HG03439 (cell line): Measurements from ENCODE around the gene C1orf232.

Source experiments
- ATAC-seq: cut with Tn5 transposase; IDR thresholded peaks from one replicate; pipeline ENCODE4 v1.9.1; 2021; ENCODE audit warnings: mild to moderate bottlenecking, moderate library complexity; ENCODE audit not compliant: unreplicated experiment

Gene C1orf232

DNA sequence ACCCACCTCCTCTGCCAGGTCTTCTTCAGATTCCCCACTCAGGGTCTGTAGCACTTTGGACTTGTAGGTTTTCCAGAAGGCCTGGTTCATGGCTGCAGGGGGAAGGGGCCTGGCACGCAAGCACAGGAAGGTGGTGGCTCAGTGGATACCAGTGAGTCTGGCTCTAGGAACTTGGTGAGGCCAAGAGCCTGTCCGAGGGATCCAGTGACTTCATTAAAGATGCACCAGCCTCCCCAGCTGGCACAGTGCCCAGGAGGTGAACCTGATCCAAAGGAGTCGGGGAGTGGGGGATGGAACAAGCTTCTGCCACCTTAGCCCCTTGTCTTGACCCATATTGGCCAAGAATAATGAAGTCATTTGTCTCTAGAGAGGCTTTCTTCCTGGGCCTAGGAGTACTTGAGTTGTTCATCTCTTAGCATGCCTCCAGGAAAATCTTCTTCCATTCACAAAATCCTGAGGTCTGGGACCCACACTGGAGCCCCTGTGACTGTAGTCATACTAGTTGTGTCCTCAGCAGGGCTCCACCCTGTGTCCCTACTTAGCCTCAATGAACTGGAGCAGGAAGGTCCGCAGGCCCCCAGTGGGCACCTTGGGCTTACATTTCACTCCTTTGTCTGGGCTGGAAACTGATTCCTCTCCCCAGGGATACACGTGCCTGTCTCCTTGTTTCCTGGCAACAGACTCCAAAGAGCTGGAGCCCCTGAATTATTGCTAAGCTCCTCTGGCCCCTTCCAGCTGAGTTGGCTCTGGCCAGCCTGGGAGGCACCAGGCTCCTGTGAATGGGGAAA, at the start of gene C1orf232:
Gene C1orf232, minus strand, starts transcription at position 554 of the 788 bp plus-strand sequence. Its CDS starts 464 bp downstream, at position 90.
- no peak for ATAC-seq

DNA sequence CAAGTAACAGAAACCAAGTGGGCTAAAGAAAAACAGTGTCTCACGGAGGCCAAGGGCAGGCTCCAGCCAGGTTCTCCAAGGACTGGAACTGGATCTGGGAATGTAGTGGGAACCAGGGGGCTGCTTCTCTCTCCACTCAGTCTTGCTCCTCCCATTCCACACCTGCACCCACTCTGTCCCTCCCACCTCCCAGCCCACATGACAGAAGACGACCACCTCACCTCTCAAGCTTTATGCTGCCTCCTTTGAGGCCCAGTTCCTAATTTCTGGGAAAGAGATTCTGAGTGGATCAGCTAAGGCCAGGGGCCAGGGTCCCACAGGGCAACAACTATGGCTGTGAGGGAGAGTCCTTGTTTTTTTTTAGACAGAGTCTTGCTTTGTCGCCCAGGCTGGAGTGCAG, 46.5 kb upstream of the C1orf232 start:
- ATAC-seq = no peak

DNA sequence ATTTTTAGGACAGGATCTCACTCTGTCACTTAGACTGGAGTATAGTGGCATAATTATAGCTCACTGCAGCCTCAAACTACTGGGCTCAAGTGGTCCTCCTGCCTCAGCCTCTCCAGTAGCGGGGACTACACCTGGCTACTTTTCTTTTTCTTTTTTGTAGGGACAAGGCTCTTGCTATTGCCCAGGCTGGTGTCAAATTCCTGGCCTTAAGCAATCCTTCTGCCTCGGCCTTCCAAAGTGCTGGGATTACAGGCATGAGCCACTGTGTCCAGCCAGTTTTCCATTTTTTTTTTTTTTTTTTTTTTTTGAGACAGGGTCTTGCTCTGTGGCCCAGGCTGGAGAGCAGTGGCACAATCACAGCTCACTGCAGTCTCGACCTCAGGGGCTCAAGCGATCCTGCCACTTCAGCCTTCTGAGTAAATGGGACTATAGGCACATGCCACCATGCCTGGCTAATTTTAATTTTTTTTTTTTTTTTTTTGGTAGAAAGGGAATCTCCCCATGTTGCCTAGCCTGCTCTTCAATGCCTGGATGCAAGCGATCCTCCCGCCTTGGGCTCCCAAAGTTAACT, 44.7 kb upstream of the C1orf232 start:
- ATAC-seq = no peak

DNA sequence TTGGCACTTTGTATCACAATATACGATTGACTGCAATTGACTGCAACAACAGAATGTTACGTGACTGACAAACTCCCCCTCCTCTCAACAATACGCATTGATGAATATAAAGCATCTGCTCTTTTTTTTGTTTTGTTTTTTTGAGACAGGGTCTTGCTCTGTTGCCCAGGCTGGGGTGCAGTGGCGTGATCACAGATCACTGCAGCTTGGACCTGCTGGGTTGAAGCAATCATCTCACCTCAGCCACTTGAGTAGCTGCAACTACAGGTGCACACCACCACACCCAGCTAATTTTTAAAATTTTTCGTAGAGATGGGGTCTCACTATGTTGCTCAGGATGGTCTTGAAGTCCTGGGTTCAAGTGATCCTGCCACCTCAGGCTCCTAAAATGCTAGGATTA, 44.0 kb upstream of the C1orf232 start:
- ATAC-seq = no peak

DNA sequence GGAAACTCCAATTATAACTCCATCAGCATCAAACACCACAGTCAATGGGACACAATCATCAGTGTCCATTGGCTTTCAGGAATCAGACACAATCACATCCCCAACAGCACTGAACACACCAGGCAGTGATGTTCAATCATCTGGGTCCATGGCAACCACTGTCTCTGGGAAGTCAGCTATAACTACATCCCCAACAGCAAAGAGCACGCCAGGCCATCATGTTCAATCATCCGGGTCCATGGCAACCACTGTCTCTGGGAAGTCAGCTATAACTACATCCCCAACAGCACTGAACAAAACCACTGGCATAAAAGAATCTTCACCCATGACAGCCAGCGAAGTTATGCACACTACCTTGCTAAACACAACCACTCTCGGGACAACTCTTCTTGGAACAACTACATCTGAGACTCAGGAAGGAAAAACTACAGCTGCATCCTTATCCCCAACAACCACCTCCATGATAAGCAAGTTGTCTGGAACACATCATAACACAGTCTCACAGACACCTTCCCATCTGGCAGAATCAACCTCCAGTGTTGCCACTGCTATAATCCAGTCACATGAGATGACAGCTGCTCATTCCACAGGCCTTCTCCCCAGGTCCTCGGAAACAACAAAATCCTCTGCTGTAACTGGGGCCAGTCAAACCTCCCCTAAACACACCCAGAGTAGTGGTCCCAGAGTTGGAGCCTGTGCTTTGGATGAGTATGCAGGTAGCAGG, 41.5 kb upstream of the C1orf232 start:
- no peak for ATAC-seq

DNA sequence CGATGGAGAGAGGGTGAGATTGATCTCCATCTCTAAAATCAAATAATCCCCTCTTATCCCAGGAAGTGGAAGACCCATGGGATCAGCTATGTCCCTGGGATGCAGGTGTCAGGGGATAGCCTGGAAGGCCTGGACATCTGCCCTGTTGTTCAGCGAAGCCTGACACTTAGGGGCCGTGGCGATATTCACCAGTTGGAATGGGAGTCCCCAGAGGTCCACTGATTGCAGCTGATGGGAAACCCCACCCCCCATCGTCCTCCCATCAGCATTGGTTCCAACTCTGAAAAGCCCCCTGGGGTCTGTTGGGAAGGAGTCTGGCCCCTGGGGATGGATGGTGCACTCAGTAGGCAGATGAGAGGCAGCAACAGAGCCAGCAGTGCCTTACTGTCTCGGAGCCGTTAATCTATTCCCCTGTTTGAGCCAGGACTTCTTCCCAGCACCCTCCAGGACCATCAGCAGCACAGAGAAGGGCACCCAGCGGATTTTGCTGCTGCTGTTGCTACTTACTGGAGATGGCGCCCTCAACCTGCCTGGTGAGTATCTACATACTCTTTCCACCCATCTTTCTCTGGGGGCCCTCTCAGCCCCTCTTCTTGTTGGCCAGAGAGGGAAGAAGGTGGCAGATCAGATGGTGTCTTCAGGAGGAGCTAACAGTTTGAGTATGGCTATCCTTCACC, 35.0 kb upstream of the C1orf232 start:
- ATAC-seq = no peak

DNA sequence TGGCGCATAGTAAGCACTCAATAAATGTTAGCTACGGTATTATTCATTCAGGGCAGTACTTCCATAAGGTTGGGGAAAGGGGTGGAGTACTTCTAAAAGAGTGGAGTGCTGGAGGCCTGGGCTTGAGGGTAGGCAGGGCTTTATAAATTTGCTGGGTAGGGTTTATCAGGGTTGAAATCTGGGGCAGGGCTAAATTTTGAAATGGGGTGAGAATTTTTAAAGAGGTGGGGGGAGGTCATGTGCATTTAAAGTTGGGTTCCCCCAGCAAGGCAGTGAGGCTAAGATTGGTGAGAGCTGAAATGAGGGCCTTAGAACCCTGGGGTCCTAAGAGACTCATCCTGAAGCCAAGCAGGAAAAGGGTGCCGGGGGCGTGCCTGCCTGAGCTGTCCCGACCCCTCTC, 31.6 kb upstream of the C1orf232 start:
- no peak for ATAC-seq

DNA sequence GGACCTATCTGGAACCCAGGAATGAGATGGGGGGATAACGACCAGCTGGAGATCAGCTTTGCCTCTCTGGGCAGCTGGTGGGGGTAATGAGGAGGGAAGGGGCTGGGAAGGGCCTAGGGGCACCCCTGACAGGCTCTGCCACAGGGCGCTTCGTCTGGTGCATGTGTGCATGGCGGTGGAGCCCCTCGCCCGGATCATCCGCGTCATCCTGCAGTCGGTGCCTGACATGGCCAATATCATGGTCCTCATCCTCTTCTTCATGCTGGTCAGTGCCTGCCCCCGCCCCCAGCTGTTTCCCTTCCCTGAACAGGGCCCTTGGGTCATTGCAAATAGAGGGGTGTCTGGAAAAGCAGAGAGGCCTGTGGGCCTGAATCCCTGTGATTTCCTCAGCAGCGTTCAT, 29.1 kb upstream of the C1orf232 start:
- no peak for ATAC-seq

DNA sequence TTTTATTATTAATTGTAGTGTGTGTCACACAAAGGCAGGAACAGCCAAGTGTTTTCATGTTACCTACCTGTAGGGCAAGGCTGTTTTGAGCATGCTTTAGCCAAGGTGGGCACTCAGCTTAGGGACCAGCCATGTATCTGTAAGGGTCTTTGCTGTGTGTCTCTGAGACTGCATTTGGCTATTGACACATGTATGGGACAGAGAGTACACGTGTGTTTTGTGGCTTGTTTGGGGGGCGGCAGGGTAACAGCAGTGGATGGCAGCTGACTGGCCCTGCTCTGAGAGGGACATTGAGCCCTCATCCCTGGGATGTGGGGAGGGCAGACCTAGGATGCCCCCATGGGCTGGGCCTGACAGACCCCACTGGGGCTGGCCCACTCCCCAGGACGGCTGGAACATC, 28.5 kb upstream of the C1orf232 start:
- ATAC-seq = no peak

DNA sequence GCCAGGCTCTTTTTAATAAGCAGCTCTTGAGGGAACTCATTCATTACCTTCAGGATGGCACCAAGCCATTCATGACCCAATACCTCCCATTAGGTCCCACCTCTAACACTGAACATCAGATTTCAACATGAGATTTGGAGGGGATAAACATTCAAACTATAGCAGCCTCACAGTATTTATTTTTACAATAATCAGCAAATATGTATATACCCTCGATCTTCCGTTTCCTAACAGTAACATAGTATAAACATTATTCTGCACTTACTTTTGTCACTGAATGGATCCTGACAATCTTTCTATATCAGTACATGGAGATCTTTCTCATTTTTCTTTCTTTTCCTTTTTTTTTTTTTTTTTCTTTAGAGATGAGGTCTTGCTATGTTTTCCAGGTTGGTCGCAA, 27.0 kb upstream of the C1orf232 start:
- ATAC-seq = no peak

DNA sequence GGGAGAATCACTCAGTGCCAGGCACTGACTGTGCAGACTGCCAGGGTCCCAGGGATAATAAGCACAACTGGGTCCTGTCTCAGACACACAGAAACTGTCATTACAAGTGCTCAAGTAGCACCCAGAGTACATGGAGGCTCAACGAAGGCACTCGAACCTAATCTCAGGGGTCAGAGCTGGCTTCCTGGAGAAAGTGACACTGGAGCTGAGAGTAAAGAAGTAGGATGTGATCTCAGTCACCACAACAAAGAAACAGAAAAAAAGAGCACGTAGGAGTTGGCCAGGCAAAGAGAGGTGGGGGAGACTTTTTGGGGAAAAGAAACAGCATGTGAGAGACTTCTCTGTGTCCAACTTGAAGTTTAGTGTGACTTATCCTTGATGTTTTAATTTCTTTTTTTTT, 23.0 kb upstream of the C1orf232 start:
- no peak for ATAC-seq

DNA sequence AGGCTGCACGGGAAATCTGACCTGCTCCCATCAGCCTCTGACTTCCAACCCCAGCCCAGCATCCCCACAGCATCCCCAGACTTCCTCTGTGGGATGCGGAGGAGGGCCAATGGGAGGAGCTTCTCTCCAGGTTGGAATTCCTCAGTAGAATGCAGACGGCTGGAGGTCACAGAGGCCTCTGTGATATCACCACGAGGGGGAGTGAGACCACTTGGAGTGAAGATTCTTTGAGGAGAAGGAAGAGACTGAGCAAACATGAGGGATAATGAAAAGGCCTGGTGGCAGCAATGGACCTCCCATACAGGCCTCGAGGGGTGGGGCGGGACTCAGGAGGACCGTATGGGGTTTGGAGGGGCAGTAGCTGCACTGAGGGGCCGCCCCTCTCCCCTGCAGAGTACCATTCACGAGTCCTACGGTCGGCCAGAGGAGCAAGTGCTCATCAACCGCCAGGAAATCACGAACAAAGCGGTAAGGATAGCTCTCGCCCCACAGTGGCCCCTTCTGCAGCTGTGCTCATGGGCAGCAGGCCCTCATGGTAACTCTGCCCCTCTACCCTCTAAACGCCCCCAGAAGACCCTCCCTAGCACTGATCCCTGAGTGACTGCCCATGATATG, 21.7 kb upstream of the C1orf232 start, which contains the start of gene CATSPER4:
Gene CATSPER4, plus strand, starts transcription at position 230 of the 615 bp plus-strand sequence. Its CDS starts 26 bp downstream, at position 256.
- ATAC-seq = no peak

DNA sequence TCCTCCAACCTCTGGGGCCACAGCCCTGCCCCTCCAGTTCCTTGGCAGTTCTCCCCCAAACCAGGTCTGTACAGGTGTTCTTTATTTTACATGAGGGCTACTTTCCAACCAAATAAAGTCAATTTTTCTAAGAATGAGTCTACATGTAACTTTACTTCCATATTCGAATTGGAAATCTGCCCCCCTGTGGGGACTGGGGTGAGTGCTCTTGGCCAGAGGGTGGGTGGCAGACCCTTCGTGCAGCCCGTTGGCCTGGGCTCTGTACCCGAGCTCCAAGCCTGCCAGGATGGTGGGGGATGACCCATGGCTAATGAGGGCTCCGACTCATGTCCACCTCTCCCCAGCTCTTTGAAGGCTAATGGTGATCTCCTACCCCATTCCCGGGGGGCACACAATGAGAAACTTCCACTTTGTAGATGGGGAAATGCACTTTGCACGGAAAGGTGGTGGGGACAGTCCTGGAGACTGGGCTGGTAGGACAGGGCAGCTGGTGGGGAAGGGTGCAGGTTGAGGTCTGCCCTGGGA, 21.1 kb upstream of the C1orf232 start:
- no peak for ATAC-seq

DNA sequence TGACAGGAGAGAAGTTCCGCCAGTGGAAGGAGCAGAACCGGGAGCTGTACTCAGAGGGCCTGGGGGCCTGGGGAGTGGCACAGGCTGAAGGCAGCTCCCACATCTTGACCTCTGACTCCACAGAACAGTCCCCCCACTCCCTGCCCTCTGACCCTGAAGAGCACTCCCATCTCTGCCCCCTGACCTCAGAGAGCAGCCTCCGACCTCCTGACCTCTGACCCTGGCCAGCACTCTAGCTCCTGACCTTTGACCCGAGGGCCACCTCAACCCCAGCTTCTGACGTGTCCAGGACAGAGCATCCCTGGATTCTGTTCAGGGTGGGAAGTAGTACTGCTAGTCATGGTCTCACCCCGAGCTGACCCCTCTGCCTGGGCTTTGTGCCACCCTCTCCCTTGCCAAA, 20.6 kb upstream of the C1orf232 start:
- ATAC-seq = no peak

DNA sequence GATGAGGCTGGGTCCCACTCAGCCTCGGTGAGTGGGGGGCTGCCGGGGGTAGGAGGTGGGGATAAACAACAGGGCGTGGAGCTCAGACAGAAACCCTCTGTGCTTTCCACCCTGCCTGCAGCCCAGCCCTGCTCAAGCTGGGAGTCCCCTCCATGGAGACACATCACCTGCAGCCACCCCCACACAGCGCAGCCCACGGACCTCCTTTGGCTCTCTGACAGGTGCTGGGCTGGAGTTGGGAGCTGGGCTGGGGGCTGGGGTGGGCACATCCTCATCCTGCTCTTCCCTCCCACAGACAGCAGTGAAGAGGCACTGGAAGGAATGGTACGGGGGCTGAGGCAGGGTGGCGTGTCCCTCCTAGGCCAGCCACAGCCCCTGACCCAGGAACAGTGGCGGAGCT, 19.7 kb upstream of the C1orf232 start:
- ATAC-seq = no peak

DNA sequence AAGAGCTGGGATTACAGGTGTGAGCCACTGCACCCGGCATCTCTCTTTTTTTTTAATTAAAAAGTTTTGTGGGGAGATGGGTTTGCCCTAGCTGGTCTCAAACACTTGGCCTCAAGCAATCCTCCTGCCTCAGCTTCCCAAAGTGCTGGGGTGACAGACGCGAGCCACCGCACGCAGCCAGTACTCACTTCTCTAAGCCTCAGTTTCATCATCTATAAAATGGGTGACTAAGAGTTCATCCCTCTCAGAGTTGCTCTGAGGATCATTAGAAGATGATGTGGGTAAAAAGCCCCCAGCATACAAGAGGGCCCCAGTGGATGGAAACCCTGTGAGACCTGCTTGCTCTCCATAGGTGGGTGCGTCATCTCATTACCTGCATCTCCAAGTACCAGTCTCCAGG, 19.1 kb upstream of the C1orf232 start:
- no peak for ATAC-seq

DNA sequence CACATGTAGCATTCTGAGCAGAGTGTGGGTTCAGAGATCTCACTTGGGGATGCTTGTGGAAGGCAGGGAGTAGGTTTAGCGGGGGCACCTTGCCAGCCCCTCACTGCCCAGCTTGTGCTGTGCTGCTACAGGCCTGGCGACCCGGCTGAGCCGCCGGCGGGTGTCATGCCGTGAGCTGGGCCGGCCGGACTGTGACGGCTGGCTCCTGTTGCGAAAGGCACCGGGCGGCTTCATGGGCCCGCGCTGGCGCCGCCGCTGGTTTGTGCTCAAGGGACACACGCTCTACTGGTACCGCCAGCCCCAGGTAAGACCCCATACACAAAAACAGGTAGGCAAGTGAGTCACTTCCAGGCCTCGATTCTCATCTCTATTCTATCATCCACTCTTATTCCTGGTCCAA, 16.1 kb upstream of the C1orf232 start:
- ATAC-seq = no peak

DNA sequence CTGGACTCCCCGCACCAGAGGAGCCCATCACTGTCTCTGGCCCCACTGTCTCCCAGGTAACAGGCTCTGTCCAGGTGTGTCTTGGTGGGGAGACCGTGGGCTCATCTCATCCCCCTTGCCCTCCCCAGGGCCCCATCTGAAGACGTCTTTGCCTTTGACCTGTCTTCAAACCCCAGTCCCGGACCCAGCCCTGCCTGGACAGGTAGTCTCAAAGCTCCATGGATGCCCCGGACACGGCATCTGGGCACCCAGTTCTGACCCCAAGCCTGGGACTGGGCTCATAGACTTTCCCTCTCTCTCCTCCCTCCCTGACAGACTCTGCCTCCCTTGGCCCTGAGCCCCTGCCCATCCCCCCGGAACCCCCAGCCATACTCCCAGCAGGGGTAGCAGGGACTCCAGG, 15.3 kb upstream of the C1orf232 start:
- ATAC-seq = no peak

DNA sequence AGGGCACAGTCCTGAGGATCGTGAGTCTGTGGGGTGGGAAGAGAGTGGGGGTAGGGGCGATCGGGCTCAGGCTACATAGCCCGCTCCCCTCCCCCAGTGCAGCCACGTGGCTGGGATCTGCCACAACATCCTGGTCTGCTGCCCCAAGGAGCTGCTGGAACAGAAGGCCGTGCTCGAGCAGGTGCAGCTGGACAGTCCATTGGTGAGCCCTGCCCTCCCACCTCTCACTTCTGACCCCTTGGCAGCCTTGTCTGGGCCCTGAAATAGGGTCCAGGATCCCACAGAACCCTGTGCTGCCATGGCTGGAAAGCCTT, 13.6 kb upstream of the C1orf232 start:
- ATAC-seq = no peak

DNA sequence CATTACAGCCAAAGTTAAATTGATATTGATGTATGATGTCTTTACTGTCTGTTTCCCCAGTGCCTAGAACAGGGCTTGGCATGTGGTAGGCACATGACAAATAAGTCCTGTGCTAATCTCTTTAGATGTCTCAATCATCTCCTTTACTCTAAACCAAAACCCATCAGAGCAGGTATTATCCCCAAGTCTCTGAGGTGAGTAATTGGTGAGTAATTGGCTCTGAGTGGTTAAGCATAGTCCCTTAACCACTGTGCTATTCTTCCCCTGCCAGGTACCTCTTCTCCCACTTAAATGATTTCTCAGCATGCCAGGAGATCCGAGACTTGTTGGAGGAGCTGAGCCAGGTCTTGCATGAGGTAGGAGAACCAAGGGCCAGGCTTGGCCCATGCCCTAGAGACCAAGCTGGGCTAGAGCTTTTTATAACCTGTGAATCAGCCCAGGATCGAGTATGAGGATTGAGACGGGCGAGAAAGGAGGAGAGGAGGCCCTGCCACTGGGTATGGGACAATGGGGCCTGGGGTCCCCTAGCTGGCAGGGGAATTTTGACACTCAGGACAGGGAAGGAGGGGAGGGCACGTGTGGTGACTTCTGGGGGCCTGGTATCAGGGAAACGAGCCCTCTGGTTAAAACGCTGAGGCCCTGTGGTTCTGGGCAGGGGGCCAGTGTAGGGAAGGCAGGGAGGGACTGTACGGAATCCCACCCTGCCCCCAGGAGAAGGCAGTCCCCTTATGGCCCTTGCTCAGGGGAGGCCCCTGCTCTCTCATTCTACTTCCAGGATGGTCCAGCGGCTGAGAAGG, 13.0 kb upstream of the C1orf232 start:
- ATAC-seq = no peak
